ENCODE data around the gene PTRHD1.

The PTRHD1 gene

GRCh38 chr2:24828238-24828996 is 35.2 kb upstream of the PTRHD1 start:
- no peak for DNase-seq

- peak; percentile 77 to 78 for DNase-seq
Observed at GRCh38 chr2:24827321-24828237, 34.4 kb upstream of the PTRHD1 start.

- no peak for DNase-seq
Observed at GRCh38 chr2:24826773-24827145, 33.6 kb upstream of the PTRHD1 start.

- peak in 1 of 2 donors; percentile 26 for DNase-seq
Observed at GRCh38 chr2:24825883-24826772, 32.9 kb upstream of the PTRHD1 start.

- DNase-seq: peak; percentile 23 to 39
Observed at GRCh38 chr2:24824966-24825882, 32.0 kb upstream of the PTRHD1 start.

GRCh38 chr2:24824071-24824588 is 30.9 kb upstream of the PTRHD1 start:
- no peak for DNase-seq

- no peak for DNase-seq
Observed at GRCh38 chr2:24822049-24822706, 29.0 kb upstream of the PTRHD1 start.

- DNase-seq: no peak
Observed at GRCh38 chr2:24821433-24821891, 28.3 kb upstream of the PTRHD1 start.

GRCh38 chr2:24820598-24821432 is 27.6 kb upstream of the PTRHD1 start:
- DNase-seq: no peak

- no peak for DNase-seq
Observed at GRCh38 chr2:24820175-24820513, 27.0 kb upstream of the PTRHD1 start.

GRCh38 chr2:24819442-24820174 is 26.4 kb upstream of the PTRHD1 start:
- DNase-seq: no peak

GRCh38 chr2:24818721-24819167 is 25.6 kb upstream of the PTRHD1 start:
- DNase-seq: no peak

GRCh38 chr2:24816884-24817283 is 23.7 kb upstream of the PTRHD1 start:
- DNase-seq: no peak

- DNase-seq: no peak
Observed at GRCh38 chr2:24816404-24816803, 23.2 kb upstream of the PTRHD1 start.

GRCh38 chr2:24815171-24815570 is 22.0 kb upstream of the PTRHD1 start:
- DNase-seq: no peak

- no peak for DNase-seq
Observed at GRCh38 chr2:24814516-24814915, 21.3 kb upstream of the PTRHD1 start.

- no peak for DNase-seq
Observed at GRCh38 chr2:24813691-24814137, 20.5 kb upstream of the PTRHD1 start.

- DNase-seq: no peak
Observed at GRCh38 chr2:24809316-24810007, 16.3 kb upstream of the PTRHD1 start.

GRCh38 chr2:24806661-24807036 is 13.5 kb upstream of the PTRHD1 start:
- DNase-seq: no peak
